ENCODE results near the gene SLC25A21.

DNA sequence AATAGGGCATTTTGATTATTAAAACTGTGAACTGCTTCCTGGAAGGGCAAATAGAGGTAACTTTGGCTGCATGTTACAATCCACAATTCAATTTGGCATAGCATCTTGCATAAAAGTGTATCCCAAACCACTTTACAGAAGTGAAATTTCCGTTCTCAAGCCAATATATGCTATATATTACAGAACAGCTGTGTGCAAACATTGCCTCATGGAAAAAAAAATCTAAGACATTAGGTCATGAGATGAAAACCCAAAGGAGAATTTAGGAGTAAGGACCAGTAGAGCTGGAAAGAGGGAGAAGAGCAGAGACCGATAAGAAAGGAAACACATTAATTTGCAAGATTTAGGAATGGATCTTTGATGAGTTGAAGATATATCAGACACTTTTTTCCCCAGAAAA lies 271.6 kb downstream of the SLC25A21 start:
- TF ChIP-seq, protein P1, sequence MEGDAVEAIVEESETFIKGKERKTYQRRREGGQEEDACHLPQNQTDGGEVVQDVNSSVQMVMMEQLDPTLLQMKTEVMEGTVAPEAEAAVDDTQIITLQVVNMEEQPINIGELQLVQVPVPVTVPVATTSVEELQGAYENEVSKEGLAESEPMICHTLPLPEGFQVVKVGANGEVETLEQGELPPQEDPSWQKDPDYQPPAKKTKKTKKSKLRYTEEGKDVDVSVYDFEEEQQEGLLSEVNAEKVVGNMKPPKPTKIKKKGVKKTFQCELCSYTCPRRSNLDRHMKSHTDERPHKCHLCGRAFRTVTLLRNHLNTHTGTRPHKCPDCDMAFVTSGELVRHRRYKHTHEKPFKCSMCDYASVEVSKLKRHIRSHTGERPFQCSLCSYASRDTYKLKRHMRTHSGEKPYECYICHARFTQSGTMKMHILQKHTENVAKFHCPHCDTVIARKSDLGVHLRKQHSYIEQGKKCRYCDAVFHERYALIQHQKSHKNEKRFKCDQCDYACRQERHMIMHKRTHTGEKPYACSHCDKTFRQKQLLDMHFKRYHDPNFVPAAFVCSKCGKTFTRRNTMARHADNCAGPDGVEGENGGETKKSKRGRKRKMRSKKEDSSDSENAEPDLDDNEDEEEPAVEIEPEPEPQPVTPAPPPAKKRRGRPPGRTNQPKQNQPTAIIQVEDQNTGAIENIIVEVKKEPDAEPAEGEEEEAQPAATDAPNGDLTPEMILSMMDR (IDR thresholded peaks at IDR 0.05): no peak
- TF ChIP-seq POLR2AphosphoS5 (IDR thresholded peaks at IDR 0.05) (no peak), POLR2A (IDR thresholded peaks at IDR 0.05) (no peak)
